Heart right ventricle (tissue), 16 donors: ENCODE data around the gene SH2B2. TPM values are rescaled to one million over a fixed set of nuclear protein-coding genes. Genes with fewer than 3 reads are reported as not detected.

ENCODE experiments used
- ATAC-seq, 8 donors: fragments of 200-7000 bp; cut with Tn5 transposase; one replicate each; pipeline ENCODE4 v1.9.1; 2020; ENCODE audit warnings: mild to moderate bottlenecking in 8 of 8, moderate library complexity in 8 of 8, moderate number of reproducible peaks in 1 of 8
- DNase-seq, 2 donors: peaks; one replicate each; pipeline ENCODE4 v3.0.0-alpha.2; 2020
- H3K27ac ChIP-seq, 10 donors: fragments of 200-600 bp; sonication (generic) in 2 of 10; one replicate each; pipeline versions ENCODE4 v1.5.0 to v1.8.0; 2020 to 2022; ENCODE audit warnings: mild to moderate bottlenecking in 3 of 10
- H3K27me3 ChIP-seq, 7 donors: fragments of 200-600 bp; one replicate each; pipeline ENCODE4 v1.8.0; 2021 to 2022; ENCODE audit warnings: mild to moderate bottlenecking in 2 of 7
- H3K36me3 ChIP-seq, 9 donors: fragments of 200-600 bp; sonication (generic) in 1 of 9; one replicate each; pipeline versions ENCODE4 v1.5.0 to v1.8.0; 2020 to 2022; ENCODE audit warnings: mild to moderate bottlenecking in 2 of 9
- H3K4me1 ChIP-seq, 9 donors: fragments of 200-600 bp; sonication (generic) in 1 of 9; one replicate each; pipeline versions ENCODE4 v1.5.0 to v1.8.0; 2020 to 2022; ENCODE audit warnings: mild to moderate bottlenecking in 4 of 9
- H3K4me3 ChIP-seq, 10 donors: fragments of 200-600 bp; sonication (generic) in 2 of 10; one replicate each; pipeline versions ENCODE4 v1.5.0 to v1.8.0; 2020 to 2022; ENCODE audit warnings: mild to moderate bottlenecking in 7 of 10, moderate library complexity in 2 of 10
- H3K9me3 ChIP-seq, 11 donors: fragments of 200-600 bp in 10 of 11; sonication (generic) in 2 of 11; one replicate each; pipeline versions ENCODE4 v1.5.0 to v1.8.0; 2013 to 2022; ENCODE audit warnings: mild to moderate bottlenecking in 2 of 11, control low read depth in 1 of 11, moderate library complexity in 1 of 11
- WGBS, 2 donors: extraction: QIAGEN DNeasy Blood & Tissue Kit; methylation state at CpG; one replicate each; pipeline ENCODE4 v1.1.7; 2013; ENCODE audit warnings: inconsistent platforms in 1 of 2; 5-methylcytosine and 5-hydroxymethylcytosine counted together
- intact Hi-C, 10 donors: fragments of 100-400 bp; cut with DNase I; formaldehyde crosslinking; loops; one replicate each; pipeline versions ENCODE4 v1.11.1 to v1.14.2; 2022
- polyA plus RNA-seq, 2 donors: library from polyadenylated mRNA; stranded (reverse); fragments of 200-250 nt; gene quantifications; one replicate each; pipeline ENCODE4 v1.2.3, GENCODE V29; 2013
- total RNA-seq, 10 donors: library from RNA; stranded (reverse); fragmentation: NEBNext Ultra II Directional in 3 of 10; extraction: Animal tissue kit (Norgen Biotek cat#: 25700) in 3 of 10; gene quantifications; one replicate each; pipeline versions ENCODE4 v1.2.1 to v1.2.4, GENCODE V29; 2021 to 2023
- TF ChIP-seq, protein P1 (sequence below), 9 donors: fragments of 200-600 bp; sonication (generic) in 2 of 9; IDR thresholded peaks; one replicate each; pipeline versions ENCODE4 v1.5.0 to v1.8.0; 2021 to 2022; ENCODE audit warnings: antibody characterized with exemption in 9 of 9, mild to moderate bottlenecking in 5 of 9, moderate library complexity in 1 of 9
- donor health status: Arrhythmogenic right ventricular cardiomyopathy.
- donor health status: ischemic (EF 13 %, LVEDD 7.1; RV severe dilation, severe dysfunction).
- donor health status: healthy with polysubstance abuse.
- donor health status: DM: no; HTN: yes; CAD: no.
- donor health status: DM: no; HTN: no; CAD: no.
- donor health status: ischemic (EF 25% LVEDD 6.9; RV normal size, moderate dysfunction).
- donor health status: ischemic (EF 25% LVEDD 5.7; RV mildly dilated, moderate dysfunction).
- donor health status: healthy.
- donor health status: DM: yes; HTN: yes; CAD: no.
- donor health status: Ischemic cardiomyopathy.
- donor health status: ischemic (EF 35%, LVEDD 5.7; RV mildly dilated, moderate dysfunction).
- donor health status: nonischemic (EF 11% LVEDD 7.7; RV severe dilation, severe dysfunction).
- donor health status: DM: yes; HTN: yes; CAD: no.
- donor health status: PGD.
- donor health status: ischemic (EF 29% LVEDD 5.4; RV normal size, mild dysfunction).
- donor health status: nonischemic (EF 23%, LVEDD 6.1; RV moderate dilation, normal function).

The SH2B2 gene
- total and polyA plus RNA-seq, 12 donors: 0.83 to 4.2 (median 1.2) TPM

DNA sequence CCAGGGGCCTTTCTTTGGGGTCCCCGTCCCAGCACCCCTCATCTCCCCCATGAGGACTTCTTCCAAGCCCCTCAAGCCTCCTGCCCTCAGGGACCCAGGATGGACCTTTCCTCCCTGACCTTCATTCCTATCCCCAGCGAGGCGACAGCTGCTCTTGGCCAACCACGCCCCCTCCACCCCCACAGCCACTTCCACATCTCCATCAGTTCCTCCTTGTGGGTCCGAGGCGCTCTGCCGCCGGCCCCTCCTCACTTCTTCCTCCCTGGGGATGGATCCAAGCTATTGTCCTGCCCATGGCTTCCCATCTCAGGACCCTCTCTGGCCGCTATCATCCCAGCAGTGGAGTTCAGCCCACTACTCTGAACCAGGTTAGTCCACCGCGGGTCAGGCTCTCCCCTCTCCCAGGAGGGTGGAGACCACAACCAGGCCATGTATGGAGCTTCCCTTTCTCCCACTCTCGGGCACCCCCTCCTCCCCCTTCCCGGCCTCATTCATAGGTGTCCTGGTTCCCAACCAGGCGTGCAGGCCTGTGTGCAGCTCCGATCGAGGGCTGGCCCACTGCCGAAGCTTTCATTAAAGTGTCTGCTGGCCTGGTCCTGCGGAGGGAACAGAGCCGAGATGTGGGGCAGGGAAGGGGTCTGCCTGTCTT is 1.7 kb upstream of the SH2B2 start:
- intact Hi-C loops: loop anchor here in 2 of 10 donors (5.0 to 10.0 kb wide), 3 partner anchors 107 to 1410 kb away; partner anchors contain the start of genes ALKBH4 (in 1 of the 2), LRWD1 (in 1 of the 2) and SRRT (in 1 of the 2)
- Histone ChIP-seq H3K4me1 (peaks cover 9 to 40% (median 30%) of the 10 kb centered on the region in 9 donors), H3K9me3 (no peaks in the 10 kb centered on the region), H3K4me3 (peak overlapping the region in 8 of 10 donors; percentile 6 to 95 (median 80)), H3K27ac (peak overlapping the region in 6 of 10 donors; percentile 90 to 97 (median 94)), H3K36me3 (no peaks in the 10 kb centered on the region), H3K27me3 (no peaks in the 10 kb centered on the region)
- TF ChIP-seq, protein P1, sequence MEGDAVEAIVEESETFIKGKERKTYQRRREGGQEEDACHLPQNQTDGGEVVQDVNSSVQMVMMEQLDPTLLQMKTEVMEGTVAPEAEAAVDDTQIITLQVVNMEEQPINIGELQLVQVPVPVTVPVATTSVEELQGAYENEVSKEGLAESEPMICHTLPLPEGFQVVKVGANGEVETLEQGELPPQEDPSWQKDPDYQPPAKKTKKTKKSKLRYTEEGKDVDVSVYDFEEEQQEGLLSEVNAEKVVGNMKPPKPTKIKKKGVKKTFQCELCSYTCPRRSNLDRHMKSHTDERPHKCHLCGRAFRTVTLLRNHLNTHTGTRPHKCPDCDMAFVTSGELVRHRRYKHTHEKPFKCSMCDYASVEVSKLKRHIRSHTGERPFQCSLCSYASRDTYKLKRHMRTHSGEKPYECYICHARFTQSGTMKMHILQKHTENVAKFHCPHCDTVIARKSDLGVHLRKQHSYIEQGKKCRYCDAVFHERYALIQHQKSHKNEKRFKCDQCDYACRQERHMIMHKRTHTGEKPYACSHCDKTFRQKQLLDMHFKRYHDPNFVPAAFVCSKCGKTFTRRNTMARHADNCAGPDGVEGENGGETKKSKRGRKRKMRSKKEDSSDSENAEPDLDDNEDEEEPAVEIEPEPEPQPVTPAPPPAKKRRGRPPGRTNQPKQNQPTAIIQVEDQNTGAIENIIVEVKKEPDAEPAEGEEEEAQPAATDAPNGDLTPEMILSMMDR (IDR thresholded peaks at IDR 0.05): no peak
- ATAC-seq (peak in 4 of 8 donors; percentile 20 to 43 (median 33)), DNase-seq (peak; percentile 50 to 60)
- 45 to 53% methylated on average over 19 of the region's 19 CpGs for WGBS, 2 donors

DNA sequence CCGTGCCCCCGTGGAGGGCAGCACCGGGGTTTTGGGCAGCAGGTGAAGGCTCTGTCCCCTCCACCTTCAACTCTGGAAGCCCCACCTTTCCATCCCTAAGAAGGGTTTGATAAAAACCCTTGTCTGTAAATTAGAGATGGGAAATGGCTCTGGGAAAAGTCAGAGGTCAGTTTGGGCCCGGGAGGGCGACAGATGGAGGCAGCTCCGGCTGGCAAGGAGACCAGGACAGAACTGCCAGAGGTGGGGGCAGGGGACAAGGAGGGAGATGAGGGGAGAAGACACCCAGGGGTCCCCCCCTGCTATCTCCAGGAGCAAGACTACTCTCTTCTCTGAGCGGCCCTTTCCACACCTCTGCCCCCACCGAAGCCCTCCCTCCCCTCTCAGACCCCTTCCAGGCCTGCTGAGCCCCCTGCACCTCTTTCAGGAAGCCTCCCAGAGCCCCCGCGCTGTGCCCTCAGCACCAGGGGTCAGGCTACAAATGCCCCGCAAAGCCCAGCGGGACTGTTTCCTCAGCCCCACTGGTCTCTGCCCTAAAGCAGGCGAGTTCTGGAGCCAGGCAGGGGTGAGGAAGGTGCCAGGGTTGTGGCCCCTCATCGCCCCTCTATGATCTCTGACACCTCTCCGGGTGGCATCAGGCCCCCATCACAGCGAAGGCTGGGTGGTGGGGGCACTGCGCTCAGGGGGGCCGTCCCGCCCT is 980 bp upstream of the SH2B2 start:
- no peak for DNase-seq
- WGBS, 2 donors: 35 to 45% methylated on average over 19 of the region's 19 CpGs
- TF ChIP-seq, protein P1 (IDR thresholded peaks at IDR 0.05): no peak
- intact Hi-C loops: loop anchor here in 1 of 10 donors (2.0 to 10.0 kb wide), 3 partner anchors 105 to 1411 kb away; partner anchors contain the start of genes ALKBH4, LRWD1 and SRRT
- Histone ChIP-seq H3K9me3 (no peaks in the 10 kb centered on the region), H3K27ac (peak overlapping the region; percentile 68 to 97 (median 92)), H3K27me3 (no peaks in the 10 kb centered on the region), H3K4me1 (peaks cover 9 to 40% (median 30%) of the 10 kb centered on the region in 9 donors), H3K4me3 (peak overlapping the region in 9 of 10 donors; percentile 71 to 97 (median 88)), H3K36me3 (no peaks in the 10 kb centered on the region)
- peak in 3 of 8 donors; percentile 1 to 2 (median 1) for ATAC-seq

DNA sequence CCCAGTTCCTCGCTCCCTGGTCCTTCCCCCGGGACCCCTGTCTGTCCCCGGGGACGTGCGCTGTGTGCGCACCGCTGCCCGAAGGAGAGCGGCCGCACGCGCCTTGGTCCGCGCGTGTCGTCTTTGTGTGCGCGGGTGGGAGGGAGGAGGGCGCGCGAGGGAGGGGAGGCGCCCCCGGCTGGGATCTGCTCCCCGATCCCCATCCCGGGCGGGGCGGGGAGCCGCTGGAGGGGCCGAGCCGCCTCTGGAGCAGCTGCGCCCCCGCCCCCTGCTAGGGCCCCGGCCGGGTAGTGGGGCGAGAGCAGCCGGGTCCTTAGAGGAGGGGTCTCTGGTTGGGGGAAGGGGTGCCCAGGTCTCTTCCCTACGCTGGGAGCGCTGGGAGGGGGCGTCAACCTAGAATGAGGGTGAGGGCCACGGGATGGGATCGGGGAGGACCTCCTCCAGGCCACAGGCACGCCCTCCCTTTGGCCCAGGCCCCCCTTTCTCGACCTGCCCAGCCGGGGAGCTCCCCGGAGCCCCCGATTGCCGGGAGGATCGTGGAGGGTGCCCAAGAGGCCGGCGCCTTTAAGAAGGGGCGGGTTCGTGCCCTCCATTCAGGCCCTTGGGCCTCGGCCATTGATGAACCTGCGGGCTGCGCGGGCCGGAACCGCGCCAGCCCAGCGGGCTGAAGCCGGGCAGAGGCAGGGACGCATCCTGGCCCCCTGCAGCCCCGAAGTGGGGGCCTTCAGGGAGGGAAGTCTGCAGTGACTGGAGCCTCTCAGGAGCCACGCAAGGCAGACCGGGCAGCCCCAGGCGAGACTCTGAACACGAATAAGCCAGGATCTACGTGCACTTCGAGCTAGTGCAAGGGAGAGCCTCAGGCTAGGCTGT is 678 bp downstream of the SH2B2 start:
- WGBS, 2 donors: 0 to 1% methylated on average over 50 to 68 of the region's 69 CpGs
- peak; percentile 11 to 57 (median 42) for ATAC-seq
- Histone ChIP-seq H3K27me3 (no peaks in the 10 kb centered on the region), H3K27ac (peak overlapping the region in 5 of 10 donors; percentile 15 to 75 (median 60)), H3K4me1 (peaks cover 9 to 40% (median 30%) of the 10 kb centered on the region in 9 donors), H3K4me3 (peak overlapping the region; percentile 72 to 97 (median 88)), H3K9me3 (no peaks in the 10 kb centered on the region), H3K36me3 (no peaks in the 10 kb centered on the region)
- TF ChIP-seq, protein P1 (IDR thresholded peaks at IDR 0.05): no peak
- DNase-seq: peak; percentile 28 to 42
- intact Hi-C loops: loop anchor here in 1 of 10 donors (2.0 to 10.0 kb wide), 3 partner anchors 103 to 1413 kb away; partner anchors contain the start of genes ALKBH4, LRWD1 and SRRT
